ENCODE measurements around the gene CAMTA1.
"Not testable (repeated sequence)": the region's sequence is repeated elsewhere in the genome, so short reads cannot be mapped to it uniquely, and the experiment has no call there.

The CAMTA1 gene

DNA sequence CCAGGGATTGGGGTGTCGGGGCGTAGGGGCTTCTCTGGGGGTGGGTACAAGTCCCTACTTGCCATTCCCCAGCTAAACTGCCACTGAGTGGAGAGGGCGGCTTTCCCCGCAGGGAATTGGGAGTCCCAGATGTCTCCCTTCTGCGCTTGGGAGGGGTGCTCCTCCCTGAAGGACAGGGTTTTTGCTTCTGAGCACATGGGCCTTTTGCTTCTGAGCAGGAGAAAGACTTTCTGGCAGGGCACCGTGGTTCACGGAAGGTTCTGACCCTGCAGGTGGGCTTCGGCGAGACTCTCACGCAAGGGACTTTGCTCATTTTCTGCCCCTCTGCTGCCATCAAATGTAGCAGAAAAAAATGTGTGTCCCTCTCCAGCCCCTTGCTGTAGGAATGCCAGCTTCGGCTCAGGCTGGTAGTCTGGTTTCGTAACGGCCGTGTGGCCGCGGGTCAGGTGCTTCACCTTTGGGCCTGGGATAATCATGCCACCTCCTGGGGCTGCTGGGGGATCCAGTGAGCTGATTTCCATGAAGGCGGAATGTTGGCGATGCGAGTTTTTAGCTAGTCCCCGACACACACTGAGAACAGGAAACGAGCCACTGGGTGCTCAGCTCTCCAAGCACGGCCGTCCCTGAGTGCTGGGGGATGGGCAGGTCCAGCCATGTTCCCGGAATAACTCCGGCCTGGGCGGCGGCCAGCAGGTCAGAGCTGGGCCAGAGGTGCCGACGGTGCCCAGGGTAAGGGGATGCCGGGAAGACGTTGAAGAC is 364.0 kb downstream of the CAMTA1 start:
- no peak for DNase-seq (ENCODE audit: low read depth)

DNA sequence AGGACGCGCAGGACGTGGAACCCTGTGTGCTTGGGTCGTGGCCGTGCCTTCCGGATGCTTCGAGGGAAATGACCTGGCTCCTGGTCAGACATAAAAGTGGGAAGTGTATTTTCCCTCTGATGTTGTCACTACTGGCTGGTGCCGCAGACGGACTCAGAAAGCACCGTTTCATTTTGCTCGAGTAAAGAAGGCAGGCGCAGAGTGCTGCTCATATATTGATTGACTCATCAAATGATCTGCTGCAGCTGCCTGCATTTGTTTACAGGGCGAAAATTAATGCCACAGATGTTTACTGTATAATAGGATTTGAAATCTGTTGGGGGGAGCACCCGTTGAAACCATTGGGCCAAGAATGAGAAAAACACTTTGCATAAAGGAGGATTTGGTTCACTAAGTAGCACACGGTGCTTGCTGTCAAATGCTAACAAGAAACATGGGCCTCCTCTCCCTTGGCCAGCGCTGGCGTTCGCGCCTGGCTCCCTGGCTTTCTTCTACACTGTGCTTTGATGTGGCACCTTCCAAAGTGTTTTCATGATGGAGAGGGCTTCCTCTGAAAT is 365.5 kb downstream of the CAMTA1 start:
- no peak for DNase-seq (ENCODE audit: low read depth)

DNA sequence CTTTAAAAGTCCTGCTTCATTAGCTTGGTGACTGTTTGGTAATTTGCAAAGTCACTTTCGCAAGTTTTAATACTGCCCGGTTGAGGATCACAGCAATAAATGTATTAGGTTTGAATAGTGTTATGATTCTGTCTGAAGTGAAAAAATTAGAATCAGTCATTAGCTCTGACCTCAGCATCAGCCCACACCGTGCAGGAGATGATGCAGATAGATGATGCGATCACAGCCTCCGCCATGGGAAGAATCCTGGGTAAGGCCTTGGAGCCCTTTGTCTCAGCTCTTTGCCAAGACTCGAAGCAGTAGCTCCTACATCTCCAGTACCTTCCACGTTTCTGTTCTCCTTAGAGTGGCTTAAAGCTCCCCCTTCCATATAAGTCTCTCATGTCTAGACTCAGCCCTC is 366.7 kb downstream of the CAMTA1 start:
- no peak for DNase-seq (ENCODE audit: low read depth)

DNA sequence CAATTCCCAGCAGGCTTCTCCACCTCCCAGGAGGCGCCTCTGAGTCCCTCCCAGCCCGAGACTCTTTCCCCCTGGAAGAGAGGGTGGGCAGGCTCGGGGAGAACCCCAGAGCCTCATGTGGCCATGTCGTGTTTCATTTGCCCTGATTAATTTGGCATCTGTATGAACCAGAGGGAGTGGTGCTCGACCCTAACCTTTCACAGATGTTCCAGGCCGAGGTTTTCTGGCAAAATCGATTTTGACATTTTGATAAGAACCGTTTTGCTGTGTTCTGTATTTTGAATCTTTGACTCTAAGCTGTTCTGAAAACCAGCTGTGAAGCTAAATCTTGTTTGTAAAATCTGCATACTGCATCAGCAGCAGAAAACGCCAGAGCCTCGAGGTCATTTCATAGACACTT is 367.4 kb downstream of the CAMTA1 start:
- DNase-seq (ENCODE audit: low read depth), result no peak

DNA sequence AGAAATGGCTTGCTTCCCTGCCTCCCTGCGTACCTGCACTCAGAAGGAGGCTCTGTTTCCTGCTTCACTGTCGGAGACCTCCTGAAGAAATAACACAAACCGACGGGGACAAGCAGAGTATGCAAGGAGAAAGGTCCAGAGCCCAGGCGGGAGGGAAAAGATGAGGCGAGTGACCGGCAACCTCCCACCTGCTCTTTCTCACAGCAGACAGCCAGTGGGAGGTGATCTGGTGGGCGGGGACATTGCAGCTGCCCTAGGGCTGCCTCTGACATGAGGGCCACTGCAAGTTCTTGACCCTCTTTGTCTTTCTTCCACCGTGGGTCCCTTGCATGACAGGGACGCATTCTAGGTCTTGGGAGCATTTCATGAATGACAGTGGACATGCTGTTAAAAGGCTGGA is 368.2 kb downstream of the CAMTA1 start:
- DNase-seq (ENCODE audit: low read depth), result no peak

DNA sequence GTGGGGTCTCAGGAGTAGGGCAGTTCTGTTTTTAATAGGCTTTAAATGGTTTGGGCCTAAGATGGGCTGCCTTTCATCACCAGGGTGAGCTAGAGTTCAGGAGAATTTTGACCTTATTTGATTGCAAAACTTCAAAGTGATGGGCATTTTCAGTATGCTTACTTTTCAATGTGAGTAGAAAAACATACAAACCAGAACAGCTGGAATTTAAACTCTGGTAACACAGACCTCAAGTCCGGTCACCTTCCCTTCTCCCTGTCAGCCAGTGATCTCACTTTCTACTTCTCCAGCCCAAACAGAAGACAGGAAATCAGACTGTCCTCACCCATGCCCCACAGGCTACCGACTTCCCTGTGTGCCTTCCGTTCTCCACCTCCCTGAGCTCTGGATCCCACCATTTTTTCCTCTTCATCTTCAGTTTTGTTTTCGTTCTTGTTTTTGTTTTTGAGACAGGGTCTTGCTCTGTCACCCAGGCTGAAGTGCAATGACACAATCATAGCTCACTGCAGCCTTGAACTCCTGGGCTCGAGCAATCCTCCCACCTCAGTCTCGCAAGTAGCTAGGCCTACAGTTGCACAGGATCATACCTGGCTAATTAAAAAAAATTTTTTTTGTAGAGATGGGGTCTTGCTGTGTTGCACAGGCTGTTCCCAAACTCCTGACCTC is 374.0 kb downstream of the CAMTA1 start:
- no peak for DNase-seq (ENCODE audit: low read depth)

DNA sequence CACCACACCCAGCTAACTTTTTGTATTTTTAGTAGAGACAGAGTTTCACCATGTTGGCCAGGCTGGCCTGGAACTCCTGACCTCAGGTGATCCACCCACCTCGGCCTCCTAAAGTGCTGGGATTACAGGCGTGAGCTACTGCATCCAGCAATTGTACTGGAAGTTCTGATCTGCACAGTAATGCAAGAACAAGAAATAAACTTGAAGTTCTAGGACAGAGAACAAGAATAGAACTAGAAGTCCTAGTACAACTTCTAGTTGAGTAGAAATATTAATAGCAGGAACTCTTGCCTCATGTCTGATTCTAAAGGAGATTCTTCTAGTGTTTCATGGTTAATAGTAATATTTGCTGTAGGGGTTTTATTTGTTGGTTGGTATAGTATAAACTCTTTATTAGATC is 383.3 kb downstream of the CAMTA1 start:
- DNase-seq (ENCODE audit: low read depth), result not testable (repeated sequence)

DNA sequence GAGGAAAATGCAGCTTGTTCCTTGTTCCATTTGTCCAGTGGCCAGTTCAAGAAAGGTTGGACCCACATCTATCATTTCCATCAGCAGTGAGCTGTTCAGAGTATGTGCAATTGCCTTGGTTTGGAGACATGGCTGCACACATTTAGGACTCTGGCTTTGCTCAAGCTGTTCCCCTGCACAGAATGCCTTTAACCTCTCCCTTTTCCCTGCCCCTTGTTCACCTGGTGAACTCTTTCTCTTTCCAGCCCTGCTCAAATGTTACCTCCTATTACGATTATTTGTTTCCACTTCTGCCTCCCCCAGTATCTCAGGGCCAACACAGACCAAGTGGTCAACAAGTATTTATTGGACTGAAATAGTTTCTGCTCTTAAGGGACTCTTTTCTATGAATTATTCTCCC is 385.9 kb downstream of the CAMTA1 start:
- DNase-seq (ENCODE audit: low read depth), result no peak

DNA sequence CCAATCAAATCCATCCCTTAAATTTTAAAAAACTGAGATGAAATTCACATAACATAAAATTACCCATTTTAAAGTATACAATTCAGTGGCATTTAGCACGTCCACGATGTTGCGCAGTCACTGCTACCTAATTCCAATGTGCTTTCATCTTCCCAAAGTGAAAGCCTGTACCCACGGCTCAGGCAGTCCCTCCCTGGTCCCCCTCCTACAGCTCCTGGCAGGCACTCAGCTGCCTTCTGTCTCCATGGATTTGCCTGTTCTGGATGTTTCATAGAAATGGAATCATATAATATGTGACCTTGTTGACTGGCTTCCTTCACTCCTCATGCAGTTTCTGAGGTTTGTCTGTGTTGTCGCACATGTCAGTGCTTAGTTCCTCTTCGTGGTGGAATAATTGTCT is 386.3 kb downstream of the CAMTA1 start:
- DNase-seq (ENCODE audit: low read depth), result no peak

DNA sequence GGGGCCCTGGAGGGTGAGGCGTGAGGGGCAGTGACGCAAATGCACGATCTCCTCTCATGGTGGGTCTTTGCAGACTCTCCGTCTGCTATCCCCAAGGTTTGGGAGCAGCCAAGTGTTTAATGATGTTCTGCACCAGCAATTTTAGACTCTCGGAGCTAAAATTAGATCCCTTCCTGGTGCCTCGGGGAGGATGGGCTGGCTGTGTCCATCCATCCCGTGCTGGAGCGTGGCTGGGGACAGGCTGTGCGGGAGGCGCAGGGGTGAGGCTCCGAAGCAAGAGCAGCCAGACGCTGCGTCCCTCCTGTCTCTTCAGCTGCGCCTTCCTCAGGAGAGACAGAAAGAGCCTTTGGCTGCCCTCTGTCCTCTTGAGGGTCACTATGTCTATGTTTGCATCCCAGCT is 387.6 kb downstream of the CAMTA1 start:
- no peak for DNase-seq (ENCODE audit: low read depth)

DNA sequence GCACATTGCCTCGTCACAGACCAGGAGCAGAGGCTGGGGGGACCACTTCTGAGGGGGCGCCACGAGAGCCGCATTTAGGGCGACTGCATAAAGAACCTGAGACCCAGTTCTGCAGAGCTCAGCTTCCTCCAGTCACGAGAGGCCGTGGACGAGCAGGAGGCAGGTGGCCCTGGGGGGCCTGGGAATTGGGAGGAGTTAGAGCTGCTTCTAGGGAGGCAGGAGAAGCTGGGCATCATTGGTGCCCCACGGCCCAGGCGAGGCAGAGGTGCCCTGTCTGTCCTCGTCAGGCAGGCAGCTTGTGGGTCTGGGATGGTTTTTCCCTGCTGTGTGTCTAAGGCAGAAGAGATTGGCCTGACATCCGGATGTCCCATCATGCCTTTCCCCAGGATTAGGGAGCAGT is 389.3 kb downstream of the CAMTA1 start:
- DNase-seq (ENCODE audit: low read depth), result no peak

DNA sequence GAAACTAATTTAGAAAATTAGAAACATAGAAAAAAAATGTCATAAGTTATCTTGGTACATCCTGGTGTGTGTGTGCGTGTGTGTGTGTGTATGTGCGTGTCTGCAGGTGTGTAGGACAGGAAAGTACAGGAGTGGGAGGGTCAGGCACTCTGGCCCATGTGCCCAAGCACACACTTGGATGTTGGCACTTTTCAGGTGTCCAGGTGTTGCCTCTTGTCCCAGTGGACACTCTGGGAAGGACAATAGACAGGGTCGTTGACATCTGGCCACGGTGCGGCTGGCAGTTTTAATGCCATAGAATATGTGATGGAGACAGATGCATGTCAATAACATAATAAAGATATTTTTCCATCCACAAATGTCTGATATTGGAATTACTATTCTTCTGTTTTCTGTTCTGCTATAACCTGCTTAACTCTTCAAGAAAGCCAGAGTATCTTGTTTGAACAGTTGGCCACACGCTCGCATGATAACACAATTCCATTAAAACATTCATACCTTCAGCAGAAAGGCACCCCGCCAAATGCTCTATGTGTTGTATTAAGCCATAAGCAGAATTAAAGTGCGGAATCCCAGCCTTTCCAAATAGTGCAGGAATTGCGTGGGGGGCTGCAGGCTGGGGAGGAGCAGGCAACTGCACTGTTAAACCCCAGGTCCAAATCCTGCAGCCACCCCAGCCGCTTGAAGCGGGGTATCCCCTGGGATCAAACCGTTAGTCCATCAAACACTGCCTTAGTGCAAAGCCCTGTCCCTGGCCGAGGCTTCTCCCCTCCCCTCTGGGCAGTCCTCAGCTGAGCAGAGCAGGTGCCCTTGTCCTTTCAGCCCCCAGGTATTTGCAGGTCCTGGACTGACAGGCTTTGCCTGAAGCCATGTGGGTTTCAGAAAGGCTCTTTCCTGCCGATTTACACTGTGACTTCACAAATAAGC is 390.0 kb downstream of the CAMTA1 start:
- DNase-seq (ENCODE audit: low read depth), result no peak

DNA sequence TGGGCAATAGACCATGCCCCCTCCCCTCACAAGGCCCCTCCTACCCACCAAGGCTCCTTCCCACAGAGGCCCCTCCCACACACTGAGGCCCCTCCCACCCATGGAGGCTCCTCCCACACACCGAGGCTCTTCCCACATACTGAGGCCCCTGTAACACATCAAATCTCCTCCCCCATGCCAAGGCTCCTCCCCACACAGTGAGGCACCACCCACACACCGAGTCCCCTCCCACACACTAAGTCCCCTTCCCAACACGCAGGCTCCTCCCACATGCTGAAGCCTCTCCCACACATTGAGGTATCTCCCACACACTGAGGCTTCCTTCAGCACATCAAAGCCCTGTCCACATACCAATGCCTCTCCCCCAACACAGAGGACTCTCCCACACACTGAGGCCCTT is 391.8 kb downstream of the CAMTA1 start:
- DNase-seq (ENCODE audit: low read depth), result no peak

DNA sequence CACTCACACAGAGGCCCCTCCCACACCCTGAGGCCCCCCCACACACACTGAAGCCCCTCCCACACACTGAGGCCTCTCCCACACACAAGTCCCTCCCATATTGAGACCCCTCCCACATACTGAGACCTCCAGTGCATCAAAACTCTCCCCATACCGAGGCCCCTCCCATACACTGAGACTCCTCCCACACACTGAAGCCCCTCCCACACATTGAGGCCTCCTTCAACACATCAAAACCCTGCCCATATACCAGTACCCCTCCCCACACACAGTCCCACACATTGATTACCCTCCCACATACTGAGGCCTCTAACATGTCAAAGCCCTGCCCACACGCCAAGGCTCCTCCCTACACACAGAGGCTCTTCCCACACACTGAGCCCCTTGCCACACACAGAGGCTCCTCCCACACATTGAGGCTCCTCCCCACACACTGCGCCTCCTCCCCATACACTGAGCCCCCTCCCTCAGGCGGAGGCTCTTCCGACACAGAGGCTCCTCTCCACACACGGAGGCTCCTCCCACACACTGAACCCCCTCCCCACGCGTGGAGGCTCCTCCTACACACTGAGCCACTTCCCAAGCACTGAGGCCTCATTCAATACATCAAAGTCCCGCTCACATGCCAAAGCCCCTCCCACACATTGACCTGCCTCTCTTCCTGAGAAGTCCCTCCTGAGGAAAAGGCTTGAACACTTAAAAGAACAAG is 392.3 kb downstream of the CAMTA1 start:
- DNase-seq (ENCODE audit: low read depth), result no peak

DNA sequence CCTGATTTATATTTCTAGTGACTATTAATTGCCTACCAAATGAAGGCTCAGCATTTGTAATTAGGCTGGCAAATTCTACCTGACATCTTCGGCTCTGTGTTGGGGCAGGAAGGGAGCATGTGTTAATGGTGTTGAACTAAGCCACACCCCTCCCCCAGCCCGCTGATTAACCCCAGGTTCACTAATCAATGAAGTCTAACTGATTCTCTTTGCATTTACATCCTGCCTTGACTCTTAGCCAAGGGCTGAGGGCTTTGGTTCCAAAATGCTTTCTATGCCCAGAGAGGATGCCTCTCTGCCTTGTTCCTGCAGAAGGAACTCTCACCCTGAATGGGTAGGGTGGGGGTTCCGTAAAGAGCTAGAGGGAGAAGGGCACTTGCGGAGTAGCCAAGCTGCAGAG is 393.1 kb downstream of the CAMTA1 start:
- no peak for DNase-seq (ENCODE audit: low read depth)

DNA sequence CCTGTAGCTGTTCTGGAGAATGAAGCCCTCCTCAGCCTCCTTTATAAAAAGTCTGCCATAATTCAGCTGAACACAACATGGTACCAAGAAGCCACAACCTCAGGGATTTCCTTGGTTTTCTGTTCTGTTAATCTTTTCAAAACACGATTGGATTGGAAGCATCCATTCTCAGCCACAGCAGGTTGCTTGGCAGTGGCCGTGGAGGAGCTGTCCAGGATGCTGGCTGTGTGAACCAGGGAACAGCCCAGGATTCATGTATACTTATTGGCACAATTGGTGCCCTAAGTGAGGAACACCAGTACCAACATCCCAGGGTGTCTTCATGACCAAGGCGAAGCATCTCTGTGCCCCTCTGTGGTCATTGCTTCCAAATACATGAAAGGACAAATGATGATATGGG is 393.5 kb downstream of the CAMTA1 start:
- DNase-seq (ENCODE audit: low read depth), result no peak

DNA sequence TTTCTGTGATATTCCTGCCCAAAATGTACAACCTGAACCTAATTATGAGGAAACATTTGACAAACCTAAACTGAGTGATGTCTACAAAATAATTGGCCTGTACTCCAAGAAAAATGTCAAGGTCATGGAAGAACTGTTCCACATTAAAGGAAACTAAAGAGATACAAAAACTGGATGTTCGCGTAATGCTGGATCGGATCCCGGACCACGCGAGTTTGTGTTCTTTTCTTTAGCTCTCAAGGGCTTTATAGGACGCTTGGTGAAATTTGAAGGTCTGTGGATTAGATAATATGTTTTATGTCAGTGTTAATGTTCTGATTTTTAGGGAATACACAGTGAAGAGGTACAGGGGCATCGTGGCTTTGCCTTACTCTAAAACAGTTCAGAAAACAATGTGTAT is 400.5 kb downstream of the CAMTA1 start:
- no peak for DNase-seq (ENCODE audit: low read depth)

DNA sequence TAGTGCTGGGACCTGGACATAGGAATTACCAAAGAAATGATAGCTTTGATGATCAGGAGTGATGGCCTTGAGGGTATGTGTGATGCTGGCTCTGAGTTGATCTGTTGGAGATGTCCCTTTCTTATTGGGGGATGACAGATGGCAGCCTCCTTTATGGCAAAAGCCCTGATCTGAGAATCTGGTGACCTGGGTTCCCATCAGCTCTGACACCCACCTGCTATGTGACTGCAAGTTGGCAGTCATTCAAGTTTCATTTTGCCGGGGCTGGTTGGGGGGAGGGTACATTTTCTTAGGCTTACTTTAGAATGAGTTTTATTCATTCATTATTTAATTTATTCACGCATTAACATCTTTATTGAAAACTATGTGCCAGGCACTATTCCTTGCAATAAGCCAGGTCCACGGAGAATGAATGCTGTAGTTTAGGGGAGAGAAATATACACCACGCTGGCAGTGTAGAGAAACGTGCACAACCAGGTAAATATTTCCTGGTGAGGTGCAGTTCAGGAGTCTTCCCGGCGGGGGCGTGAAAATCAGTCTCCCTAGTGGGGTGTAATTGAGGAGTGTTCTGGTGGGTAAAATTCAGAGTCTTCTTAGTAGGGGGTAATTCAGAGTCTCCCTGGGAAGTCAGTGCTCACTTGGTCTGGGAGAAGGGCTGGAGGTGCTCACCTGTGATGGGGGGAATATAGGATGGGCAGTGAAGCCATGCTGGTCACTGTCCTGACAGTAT is 401.3 kb downstream of the CAMTA1 start:
- DNase-seq (ENCODE audit: low read depth), result no peak

DNA sequence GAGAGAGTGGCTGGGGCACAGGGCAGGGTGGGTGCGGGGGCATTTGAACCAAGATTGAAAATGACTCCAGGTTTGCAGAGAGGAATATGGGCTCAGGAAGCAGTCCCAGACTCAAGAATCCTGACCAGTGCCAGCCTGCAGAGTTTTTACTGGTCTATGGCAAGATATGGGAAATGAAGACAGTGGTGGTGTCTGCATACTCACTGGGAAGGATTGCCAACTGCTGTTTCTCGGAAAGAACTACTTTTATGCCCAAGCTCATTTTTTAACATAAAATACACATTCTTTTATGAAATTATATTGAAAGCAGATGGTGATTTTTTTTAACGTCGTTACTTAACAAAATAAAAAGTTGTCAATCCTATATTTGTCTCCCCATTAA is 401.8 kb downstream of the CAMTA1 start:
- DNase-seq (ENCODE audit: low read depth), result no peak

DNA sequence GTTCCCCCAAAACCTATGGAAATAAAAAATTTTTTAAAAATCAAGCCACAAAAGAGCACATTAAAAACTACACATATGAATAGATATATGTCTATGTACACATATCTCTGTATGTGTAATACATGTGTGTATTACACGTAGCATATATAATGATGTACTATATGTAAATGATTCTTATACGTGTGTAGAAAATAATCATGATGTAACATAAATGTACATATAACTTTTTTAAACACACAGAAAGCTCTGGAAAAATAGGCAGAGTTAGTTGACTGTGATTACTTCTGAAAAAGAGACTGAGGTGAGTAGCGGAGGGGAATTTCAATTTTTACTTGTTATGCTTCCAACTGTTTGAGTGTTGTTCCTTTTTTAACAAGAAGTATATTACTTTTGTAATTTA is 405.0 kb downstream of the CAMTA1 start:
- no peak for DNase-seq (ENCODE audit: low read depth)

DNA sequence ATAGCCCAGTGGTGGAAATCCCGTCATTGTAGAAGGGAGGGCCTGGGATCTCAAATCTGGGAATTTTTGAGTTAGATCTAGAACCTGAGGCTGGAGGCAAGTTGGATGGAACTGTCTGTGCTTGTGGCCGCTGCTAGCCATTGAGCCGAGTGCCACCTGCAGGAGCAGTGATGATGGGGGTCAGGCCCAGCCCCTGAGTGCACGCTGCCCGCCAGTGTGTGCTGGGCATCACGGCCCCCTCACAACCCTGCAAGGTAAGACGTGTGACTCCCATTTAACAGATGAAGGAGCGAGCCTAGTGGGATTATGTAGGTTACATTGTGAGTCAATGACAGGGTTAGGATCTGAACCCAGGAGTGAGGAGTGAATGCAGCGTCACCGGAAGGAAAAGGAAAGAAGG is 407.2 kb downstream of the CAMTA1 start:
- DNase-seq (ENCODE audit: low read depth), result no peak

All from stimulated activated CD8-positive, alpha-beta memory T cell treated with anti-CD3 and anti-CD28 coated beads, Interleukin-12 subunit alpha, Interleukin-12 subunit beta, amount 100 ng/mL, for 1 hour (primary cell).